ENCODE data around the gene BMPER.

- TF ChIP-seq POLR2AphosphoS5 (IDR thresholded peaks at IDR 0.05) (no peak), CTCF (IDR thresholded peaks at IDR 0.05; ENCODE audit: poor library complexity, severe bottlenecking) (no peak)
These were observed 129.4 kb downstream of the BMPER start for GRCh38 chr7:34034728-34035127.

Measured in neural cell (in vitro differentiated cells).